DND-41 (cell line): Measurements from ENCODE around the gene CD2AP.

Experiments
- ATAC-seq: fragments of 200-7000 bp; cut with Tn5 transposase; 3 replicates; pipeline ENCODE4 v1.9.1; 2021; ENCODE audit warnings: low read depth; ENCODE audit not compliant: insufficient read depth
- DNase-seq: peaks from one replicate; pipeline ENCODE4 v3.0.0-alpha.2; 2020
- H2AFZ ChIP-seq: 2 replicates; pipeline ENCODE4 v1.6.0; 2012; ENCODE audit warnings: low read depth, low read length
- H3K27ac ChIP-seq: 2 replicates; pipeline ENCODE4 v1.5.1; 2012; ENCODE audit warnings: low read length, inconsistent platforms
- H3K27me3 ChIP-seq: fragments of 200-600 bp; sonication (generic); 2 replicates; pipeline ENCODE4 v1.6.0; 2012; ENCODE audit warnings: low read length, mild to moderate bottlenecking, inconsistent platforms; ENCODE audit not compliant: insufficient read depth, poor library complexity
- H3K36me3 ChIP-seq: 2 replicates; pipeline ENCODE4 v1.5.1; 2012; ENCODE audit warnings: low read length, inconsistent platforms; ENCODE audit not compliant: insufficient read depth
- H3K4me1 ChIP-seq: 2 replicates; pipeline ENCODE4 v1.5.1; 2012; ENCODE audit warnings: mild to moderate bottlenecking, low read length; ENCODE audit not compliant: insufficient read depth
- H3K4me2 ChIP-seq: 2 replicates; pipeline ENCODE4 v1.6.0; 2012; ENCODE audit warnings: mild to moderate bottlenecking, moderate library complexity, low read length, inconsistent platforms; ENCODE audit not compliant: insufficient read depth
- H3K4me3 ChIP-seq, 2 experiments: fragments of 200-600 bp in 1 of 2; shearing (Covaris generic) in 1 of 2; 2 replicates each; pipeline ENCODE4 v1.5.1; 2012 to 2016; ENCODE audit warnings: inconsistent platforms in 2 of 2, low read length in 2 of 2, mild to moderate bottlenecking in 2 of 2, low read depth in 1 of 2, moderate library complexity in 1 of 2
- H3K79me2 ChIP-seq: 2 replicates; pipeline ENCODE4 v1.6.0; 2012; ENCODE audit warnings: low read length, inconsistent platforms; ENCODE audit not compliant: insufficient read depth
- H3K9ac ChIP-seq: 2 replicates; pipeline ENCODE4 v1.6.0; 2012; ENCODE audit warnings: low read depth, mild to moderate bottlenecking, inconsistent platforms, low read length, moderate library complexity
- H3K9me3 ChIP-seq: 2 replicates; pipeline ENCODE4 v1.5.1; 2012; ENCODE audit warnings: low read length, moderate library complexity, mild to moderate bottlenecking, inconsistent platforms; ENCODE audit not compliant: insufficient read depth, severe bottlenecking
- H4K20me1 ChIP-seq: 2 replicates; pipeline ENCODE4 v1.6.0; 2012; ENCODE audit warnings: low read length; ENCODE audit not compliant: insufficient read depth
- CTCF ChIP-seq: IDR thresholded peaks from 2 replicates; pipeline ENCODE4 v1.5.1; 2012; ENCODE audit warnings: borderline replicate concordance, low read length, moderate library complexity, mild to moderate bottlenecking; ENCODE audit not compliant: poor library complexity, severe bottlenecking; ENCODE audit errors: extremely low read depth
- EZH2 ChIP-seq: IDR thresholded peaks from 3 replicates; pipeline ENCODE4 v1.6.1; 2012; ENCODE audit warnings: borderline replicate concordance, low read depth, mild to moderate bottlenecking, moderate library complexity, low read length, inconsistent platforms; ENCODE audit not compliant: severe bottlenecking

CD2AP gene

GRCh38 chr6:47603227-47603626 lies 125.6 kb downstream of the CD2AP start:
- H3K4me3 ChIP-seq: no peak overlapping the region
- ATAC-seq (no peak), DNase-seq (no peak)
- no peak overlapping the region for H3K4me2 ChIP-seq
- H3K9ac ChIP-seq: no peak overlapping the region
- no peaks in the 10 kb centered on the region for H4K20me1 ChIP-seq
- H3K9me3 ChIP-seq: no peaks in the 10 kb centered on the region
- no peak overlapping the region for H3K27ac ChIP-seq
- H3K4me1 ChIP-seq: no peaks in the 10 kb centered on the region
- H2AFZ ChIP-seq: no peak overlapping the region
- H3K36me3 ChIP-seq: peaks cover 35% of the 10 kb centered on the region
- no peaks in the 10 kb centered on the region for H3K27me3 ChIP-seq
- H3K79me2 ChIP-seq: no peaks in the 10 kb centered on the region
- TF ChIP-seq CTCF: no peak
- TF ChIP-seq EZH2: no peak

DNA sequence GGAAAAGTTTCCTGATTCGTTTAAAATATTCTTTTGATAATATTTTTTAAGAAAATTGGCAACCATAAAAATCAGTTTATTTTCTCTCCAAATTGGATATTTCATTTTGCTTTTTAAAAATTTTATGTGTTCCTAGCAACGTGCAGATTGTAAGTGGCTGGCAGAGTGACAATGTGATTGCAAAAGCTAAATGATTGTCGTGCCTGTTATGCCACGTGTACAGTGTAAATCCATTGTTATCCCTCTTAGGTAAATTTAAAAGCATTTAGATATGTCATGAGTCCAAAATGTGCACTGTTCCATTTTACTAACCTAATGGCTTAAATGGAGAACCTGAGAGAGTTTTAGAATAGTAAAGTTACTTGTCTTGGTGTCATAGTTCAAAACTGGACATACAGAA lies 126.4 kb downstream of the CD2AP start:
- Histone ChIP-seq H4K20me1 (no peaks in the 10 kb centered on the region), H3K79me2 (no peaks in the 10 kb centered on the region), H3K9me3 (no peaks in the 10 kb centered on the region), H3K4me2 (no peak overlapping the region), H3K27ac (no peak overlapping the region), H3K9ac (no peak overlapping the region), H3K27me3 (no peaks in the 10 kb centered on the region), H3K36me3 (peaks cover 38% of the 10 kb centered on the region; the same call in 1 of the 2 replicates), H2AFZ (no peak overlapping the region), H3K4me1 (no peaks in the 10 kb centered on the region), H3K4me3 (no peak overlapping the region)
- no peak for TF ChIP-seq EZH2
- no peak for TF ChIP-seq CTCF
- no peak for DNase-seq
- no peak for ATAC-seq

- Histone ChIP-seq H4K20me1 (no peaks in the 10 kb centered on the region), H3K4me3 (no peak overlapping the region), H3K36me3 (peaks cover 35% of the 10 kb centered on the region), H3K27ac (no peak overlapping the region), H3K9me3 (no peaks in the 10 kb centered on the region), H3K4me2 (no peak overlapping the region), H3K27me3 (no peaks in the 10 kb centered on the region), H3K79me2 (no peaks in the 10 kb centered on the region), H3K9ac (no peak overlapping the region), H2AFZ (no peak overlapping the region), H3K4me1 (no peaks in the 10 kb centered on the region)
- TF ChIP-seq EZH2 (no peak), CTCF (no peak)
- ATAC-seq (no peak), DNase-seq (no peak)
These were observed 144.4 kb downstream of the CD2AP start for GRCh38 chr6:47621838-47622449.

- no peak for ATAC-seq
- H2AFZ ChIP-seq: no peak overlapping the region
These were observed 149.2 kb downstream of the CD2AP start for GRCh38 chr6:47626782-47627181.

More at GRCh38 chr6:47626782-47627181, 149.2 kb downstream of the CD2AP start:
- no peaks in the 10 kb centered on the region for H3K79me2 ChIP-seq
- no peak overlapping the region for H3K27ac ChIP-seq
- TF ChIP-seq CTCF (no peak), EZH2 (no peak)
- no peak overlapping the region for H3K9ac ChIP-seq
- no peaks in the 10 kb centered on the region for H3K27me3 ChIP-seq
- H3K4me3 ChIP-seq: no peak overlapping the region
- H3K4me2 ChIP-seq: no peak overlapping the region
- H3K9me3 ChIP-seq: no peaks in the 10 kb centered on the region
- H3K36me3 ChIP-seq: peaks cover 8% of the 10 kb centered on the region
- H3K4me1 ChIP-seq: 0 out of 2 replicates have a peak, but pooled peaks cover 4% of the 10 kb centered on the region
- no peak for DNase-seq
- H4K20me1 ChIP-seq: no peaks in the 10 kb centered on the region
